ENCODE results near the gene BZW1.

DNA sequence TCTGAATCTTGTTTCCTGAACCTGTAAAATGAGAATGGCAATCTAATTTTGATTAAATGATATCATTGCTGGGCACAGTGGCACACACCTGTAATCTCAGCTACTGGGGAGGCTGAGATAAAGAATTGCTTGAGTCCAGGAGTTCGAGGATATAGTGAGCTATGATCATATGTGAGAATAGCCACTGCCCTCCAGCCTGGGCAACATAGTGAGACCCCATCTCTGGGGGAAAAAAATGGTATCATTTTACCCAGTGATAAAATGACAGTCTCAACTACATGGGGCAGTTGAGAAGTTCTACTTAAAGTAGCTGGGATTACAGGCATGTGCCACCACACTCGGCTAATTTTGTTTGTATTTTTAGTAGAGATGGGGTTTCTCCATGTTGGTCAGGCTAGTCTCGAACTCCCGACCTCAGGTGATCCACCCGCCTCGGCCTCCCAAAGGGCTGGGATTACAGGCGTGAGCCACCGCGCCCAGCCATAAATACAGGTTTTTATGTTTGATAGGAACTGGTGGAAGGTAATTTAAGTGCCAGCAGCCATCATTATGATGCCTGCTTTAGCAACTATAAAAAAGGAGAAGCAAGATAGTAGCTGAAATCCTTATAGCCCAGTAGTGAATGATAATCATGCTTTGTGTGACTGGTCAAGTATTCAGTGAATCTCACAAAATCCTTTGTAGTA, 17.0 kb downstream of the BZW1 start:
- TF ChIP-seq, protein P1, sequence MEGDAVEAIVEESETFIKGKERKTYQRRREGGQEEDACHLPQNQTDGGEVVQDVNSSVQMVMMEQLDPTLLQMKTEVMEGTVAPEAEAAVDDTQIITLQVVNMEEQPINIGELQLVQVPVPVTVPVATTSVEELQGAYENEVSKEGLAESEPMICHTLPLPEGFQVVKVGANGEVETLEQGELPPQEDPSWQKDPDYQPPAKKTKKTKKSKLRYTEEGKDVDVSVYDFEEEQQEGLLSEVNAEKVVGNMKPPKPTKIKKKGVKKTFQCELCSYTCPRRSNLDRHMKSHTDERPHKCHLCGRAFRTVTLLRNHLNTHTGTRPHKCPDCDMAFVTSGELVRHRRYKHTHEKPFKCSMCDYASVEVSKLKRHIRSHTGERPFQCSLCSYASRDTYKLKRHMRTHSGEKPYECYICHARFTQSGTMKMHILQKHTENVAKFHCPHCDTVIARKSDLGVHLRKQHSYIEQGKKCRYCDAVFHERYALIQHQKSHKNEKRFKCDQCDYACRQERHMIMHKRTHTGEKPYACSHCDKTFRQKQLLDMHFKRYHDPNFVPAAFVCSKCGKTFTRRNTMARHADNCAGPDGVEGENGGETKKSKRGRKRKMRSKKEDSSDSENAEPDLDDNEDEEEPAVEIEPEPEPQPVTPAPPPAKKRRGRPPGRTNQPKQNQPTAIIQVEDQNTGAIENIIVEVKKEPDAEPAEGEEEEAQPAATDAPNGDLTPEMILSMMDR (conservative IDR thresholded peaks at IDR 0.05; ENCODE audit: low read depth, low read length): no peak
- no peak for TF ChIP-seq EZH2 (IDR thresholded peaks at IDR 0.05; ENCODE audit: borderline replicate concordance, low read depth, low read length, poor library complexity, severe bottlenecking)

Data from A673 (cell line).